ENCODE data around the gene LRRC15.

DNA sequence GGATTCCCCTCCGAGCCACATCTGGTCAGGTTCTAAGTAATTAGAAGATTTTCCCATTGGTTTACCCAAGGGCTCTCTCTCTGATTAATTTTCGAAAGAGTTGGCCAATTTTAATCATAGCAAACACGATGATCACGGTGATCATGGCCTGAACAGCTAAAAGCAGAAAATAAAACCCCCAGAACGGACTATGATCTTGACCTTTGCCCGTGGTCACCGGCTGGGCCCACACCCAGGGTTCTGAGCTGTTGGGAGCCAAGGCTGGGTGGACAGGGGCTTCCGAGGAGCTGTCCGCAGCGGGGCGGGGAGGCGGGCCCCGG lies 27.0 kb upstream of the LRRC15 start:
- TF ChIP-seq POLR2A (IDR thresholded peaks at IDR 0.05; ENCODE audit: extremely low read depth, insufficient read length) = no peak
- no peak for TF ChIP-seq CTCF (IDR thresholded peaks at IDR 0.05; ENCODE audit: low read depth, low read length)
- TF ChIP-seq MYC (IDR thresholded peaks at IDR 0.05; ENCODE audit: low read depth, low read length) = no peak
- TF ChIP-seq, protein P1, sequence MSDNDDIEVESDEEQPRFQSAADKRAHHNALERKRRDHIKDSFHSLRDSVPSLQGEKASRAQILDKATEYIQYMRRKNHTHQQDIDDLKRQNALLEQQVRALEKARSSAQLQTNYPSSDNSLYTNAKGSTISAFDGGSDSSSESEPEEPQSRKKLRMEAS (IDR thresholded peaks at IDR 0.05; ENCODE audit: low read depth, low read length) = no peak

All from NB4 (cell line).